ENCODE data around the gene VSIG4.

VSIG4 gene

DNA sequence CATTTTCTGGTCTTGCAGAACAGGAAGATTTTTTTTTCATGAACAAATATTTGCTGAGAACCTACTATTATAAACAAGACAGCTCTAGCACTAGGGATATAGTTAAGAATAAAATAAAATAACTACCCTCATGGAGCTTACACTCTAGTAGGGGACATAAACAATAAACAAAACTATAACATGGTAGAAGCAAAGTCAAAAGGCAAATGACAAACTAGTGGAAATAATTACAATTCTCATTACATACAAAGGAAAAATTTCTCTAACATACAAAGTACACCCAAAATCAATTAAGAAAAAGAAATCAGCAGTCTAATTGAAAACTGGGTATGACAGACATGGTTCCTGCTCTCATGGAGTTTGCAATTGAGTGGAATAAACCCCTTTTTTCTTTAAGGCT lies 32.0 kb downstream of the VSIG4 start:
- TF ChIP-seq RAD21 (IDR thresholded peaks at IDR 0.05; ENCODE audit: low read depth) (no peak), YY1 (IDR thresholded peaks at IDR 0.05; ENCODE audit: low read depth) (no peak), NFIC (IDR thresholded peaks at IDR 0.05) (no peak)

DNA sequence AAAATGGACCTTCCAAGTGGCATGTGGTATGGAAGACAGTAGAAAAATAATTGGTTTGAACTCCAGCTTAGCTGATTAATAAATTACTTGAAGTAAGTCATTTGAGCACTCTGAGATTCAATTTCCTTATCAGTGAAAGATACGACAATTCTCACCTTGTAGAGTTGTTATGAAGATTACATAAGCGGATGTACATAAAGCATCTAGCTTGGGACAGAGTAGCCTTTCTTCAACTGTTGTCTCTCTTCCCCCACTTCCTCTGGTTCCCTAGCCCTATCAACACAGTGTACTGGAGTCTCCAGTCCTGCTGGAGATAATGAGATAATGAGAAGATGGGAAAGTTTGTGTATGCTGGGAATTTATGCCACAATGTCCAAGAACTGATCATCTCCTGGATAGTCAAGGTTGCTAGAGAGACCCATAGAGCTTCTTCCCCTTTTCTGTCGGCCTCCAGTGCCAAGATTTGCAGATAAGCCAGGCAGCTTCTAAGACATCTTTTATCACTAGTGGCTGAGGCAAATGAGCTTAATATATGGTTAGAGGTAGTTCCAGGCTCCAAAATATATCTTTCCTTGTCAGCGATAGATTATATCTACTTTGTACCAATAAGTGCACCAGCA lies 33.9 kb downstream of the VSIG4 start:
- TF ChIP-seq YY1 (IDR thresholded peaks at IDR 0.05; ENCODE audit: low read depth) = no peak
- TF ChIP-seq MAX (IDR thresholded peaks at IDR 0.05) = no peak
- no peak for TF ChIP-seq RAD21 (IDR thresholded peaks at IDR 0.05; ENCODE audit: low read depth)
- TF ChIP-seq, protein P1, sequence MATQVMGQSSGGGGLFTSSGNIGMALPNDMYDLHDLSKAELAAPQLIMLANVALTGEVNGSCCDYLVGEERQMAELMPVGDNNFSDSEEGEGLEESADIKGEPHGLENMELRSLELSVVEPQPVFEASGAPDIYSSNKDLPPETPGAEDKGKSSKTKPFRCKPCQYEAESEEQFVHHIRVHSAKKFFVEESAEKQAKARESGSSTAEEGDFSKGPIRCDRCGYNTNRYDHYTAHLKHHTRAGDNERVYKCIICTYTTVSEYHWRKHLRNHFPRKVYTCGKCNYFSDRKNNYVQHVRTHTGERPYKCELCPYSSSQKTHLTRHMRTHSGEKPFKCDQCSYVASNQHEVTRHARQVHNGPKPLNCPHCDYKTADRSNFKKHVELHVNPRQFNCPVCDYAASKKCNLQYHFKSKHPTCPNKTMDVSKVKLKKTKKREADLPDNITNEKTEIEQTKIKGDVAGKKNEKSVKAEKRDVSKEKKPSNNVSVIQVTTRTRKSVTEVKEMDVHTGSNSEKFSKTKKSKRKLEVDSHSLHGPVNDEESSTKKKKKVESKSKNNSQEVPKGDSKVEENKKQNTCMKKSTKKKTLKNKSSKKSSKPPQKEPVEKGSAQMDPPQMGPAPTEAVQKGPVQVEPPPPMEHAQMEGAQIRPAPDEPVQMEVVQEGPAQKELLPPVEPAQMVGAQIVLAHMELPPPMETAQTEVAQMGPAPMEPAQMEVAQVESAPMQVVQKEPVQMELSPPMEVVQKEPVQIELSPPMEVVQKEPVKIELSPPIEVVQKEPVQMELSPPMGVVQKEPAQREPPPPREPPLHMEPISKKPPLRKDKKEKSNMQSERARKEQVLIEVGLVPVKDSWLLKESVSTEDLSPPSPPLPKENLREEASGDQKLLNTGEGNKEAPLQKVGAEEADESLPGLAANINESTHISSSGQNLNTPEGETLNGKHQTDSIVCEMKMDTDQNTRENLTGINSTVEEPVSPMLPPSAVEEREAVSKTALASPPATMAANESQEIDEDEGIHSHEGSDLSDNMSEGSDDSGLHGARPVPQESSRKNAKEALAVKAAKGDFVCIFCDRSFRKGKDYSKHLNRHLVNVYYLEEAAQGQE (IDR thresholded peaks at IDR 0.05; ENCODE audit: low read depth) = no peak
- TF ChIP-seq CREB1 (IDR thresholded peaks at IDR 0.05; ENCODE audit: low read depth) = no peak
- TF ChIP-seq CEBPB (IDR thresholded peaks at IDR 0.05) = no peak
- no peak for TF ChIP-seq EGR1 (IDR thresholded peaks at IDR 0.05)
- no peak for TF ChIP-seq TCF12 (IDR thresholded peaks at IDR 0.05; ENCODE audit: low read depth)
- no peak for TF ChIP-seq NFIC (IDR thresholded peaks at IDR 0.05)
- TF ChIP-seq USF1 (IDR thresholded peaks at IDR 0.05) = no peak

DNA sequence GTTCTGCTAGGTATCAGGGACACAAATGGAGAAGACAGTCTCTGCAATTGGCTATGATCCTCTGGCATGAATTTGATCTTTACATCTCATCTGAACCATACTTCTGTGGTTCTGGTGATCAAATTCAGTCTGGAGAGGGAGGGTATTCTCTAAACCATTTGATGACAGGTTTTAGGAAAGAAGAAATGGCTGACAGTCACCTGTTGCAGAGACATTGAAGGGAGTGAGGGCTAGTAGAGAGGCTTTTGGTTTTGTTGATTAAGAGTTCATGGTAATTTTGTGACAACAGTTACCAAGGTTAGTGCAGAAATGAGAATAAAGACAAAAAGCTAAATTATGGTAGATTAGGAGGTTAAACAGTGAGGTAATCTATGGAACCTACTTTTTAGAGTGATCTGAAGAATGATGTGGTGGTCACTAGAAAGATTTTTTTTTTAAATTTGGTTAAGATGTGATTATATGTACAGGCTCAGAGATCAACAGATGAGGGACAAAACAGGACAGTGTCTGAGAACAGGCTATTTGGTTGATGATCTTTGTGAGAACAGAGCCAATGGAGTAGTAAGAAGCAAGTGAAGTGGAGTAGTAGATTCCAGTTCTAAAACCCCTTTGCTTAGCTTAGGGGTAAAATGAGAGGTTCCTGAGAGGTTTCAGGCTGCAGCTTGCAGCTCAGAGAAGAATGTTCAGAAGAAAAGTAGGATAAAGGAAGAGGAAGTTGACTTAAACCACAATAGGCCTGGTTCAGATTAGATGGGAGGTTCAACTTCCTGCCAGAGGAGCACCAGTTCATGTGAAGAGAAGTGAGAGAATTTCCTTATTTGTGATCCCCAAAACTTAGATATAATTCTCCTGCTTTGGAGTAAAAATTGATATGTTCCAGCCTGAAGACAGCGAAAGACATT lies 34.7 kb downstream of the VSIG4 start:
- no peak for TF ChIP-seq CEBPB (IDR thresholded peaks at IDR 0.05)
- no peak for TF ChIP-seq ZBTB7A (IDR thresholded peaks at IDR 0.05; ENCODE audit: low read depth)
- no peak for TF ChIP-seq YY1 (IDR thresholded peaks at IDR 0.05; ENCODE audit: low read depth)
- TF ChIP-seq TAF1 (IDR thresholded peaks at IDR 0.05; ENCODE audit: low read depth) = no peak
- TF ChIP-seq RAD21 (IDR thresholded peaks at IDR 0.05; ENCODE audit: low read depth) = no peak
- TF ChIP-seq USF1 (IDR thresholded peaks at IDR 0.05) = no peak
- TF ChIP-seq EP300 (IDR thresholded peaks at IDR 0.05; ENCODE audit: borderline replicate concordance) = no peak
- no peak for TF ChIP-seq EGR1 (IDR thresholded peaks at IDR 0.05)
- no peak for TF ChIP-seq TEAD4 (IDR thresholded peaks at IDR 0.05)
- TF ChIP-seq, protein P1 (IDR thresholded peaks at IDR 0.05; ENCODE audit: low read depth) = no peak
- no peak for TF ChIP-seq NFIC (IDR thresholded peaks at IDR 0.05)
- TF ChIP-seq MAX (IDR thresholded peaks at IDR 0.05) = no peak
- TF ChIP-seq TCF12 (IDR thresholded peaks at IDR 0.05; ENCODE audit: low read depth) = no peak
- TF ChIP-seq FOXM1 (IDR thresholded peaks at IDR 0.05; ENCODE audit: borderline replicate concordance, low read depth) = no peak
- no peak for TF ChIP-seq CREB1 (IDR thresholded peaks at IDR 0.05; ENCODE audit: low read depth)

DNA sequence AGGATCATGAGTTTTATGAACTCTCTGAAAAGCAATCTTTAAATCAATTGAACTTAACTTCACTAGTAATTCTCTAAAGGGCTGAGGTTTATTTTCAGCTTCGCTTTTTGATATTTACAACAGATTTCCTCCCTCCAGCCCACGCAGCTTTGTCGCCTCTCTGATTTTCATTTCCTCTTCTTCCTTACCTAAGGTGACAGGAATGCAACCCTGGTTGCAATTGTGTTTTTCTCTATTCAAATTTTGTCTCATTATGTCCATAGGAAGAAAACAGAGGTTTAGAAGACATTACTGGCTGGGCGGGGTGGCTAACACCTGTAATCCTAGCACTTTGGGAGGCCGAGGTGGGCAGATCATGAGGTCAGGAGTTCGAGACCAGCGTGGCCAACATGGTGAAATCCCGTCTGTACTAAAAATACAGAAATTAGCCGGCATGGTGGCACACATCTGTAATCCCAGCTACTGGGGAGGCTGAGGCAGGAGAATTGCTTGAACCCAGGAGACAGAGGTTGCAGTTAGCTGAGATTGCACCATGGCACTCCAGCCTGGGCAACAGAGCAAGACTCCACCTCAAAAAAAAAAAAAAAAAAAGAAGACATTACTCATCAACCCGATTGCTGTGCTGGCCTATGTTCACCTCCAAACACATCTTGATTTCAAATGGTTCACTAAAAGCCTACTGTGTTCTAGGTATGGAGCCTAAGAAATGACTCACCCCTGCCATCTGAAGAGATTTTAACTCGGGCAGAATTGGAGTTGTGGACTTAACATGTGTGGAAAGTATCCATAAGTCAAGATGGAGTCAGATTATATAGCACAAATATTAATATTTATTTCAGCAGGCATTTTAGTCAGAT lies 36.8 kb downstream of the VSIG4 start:
- no peak for TF ChIP-seq FOXM1 (IDR thresholded peaks at IDR 0.05; ENCODE audit: borderline replicate concordance, low read depth)
- TF ChIP-seq, protein P1 (IDR thresholded peaks at IDR 0.05; ENCODE audit: low read depth) = no peak
- TF ChIP-seq EP300 (IDR thresholded peaks at IDR 0.05; ENCODE audit: borderline replicate concordance) = no peak
- TF ChIP-seq TEAD4 (IDR thresholded peaks at IDR 0.05) = no peak
- TF ChIP-seq CREB1 (IDR thresholded peaks at IDR 0.05; ENCODE audit: low read depth) = no peak
- TF ChIP-seq TAF1 (IDR thresholded peaks at IDR 0.05; ENCODE audit: low read depth) = no peak
- TF ChIP-seq TCF12 (IDR thresholded peaks at IDR 0.05; ENCODE audit: low read depth) = no peak
- TF ChIP-seq YY1 (IDR thresholded peaks at IDR 0.05; ENCODE audit: low read depth) = no peak
- TF ChIP-seq ZBTB7A (IDR thresholded peaks at IDR 0.05; ENCODE audit: low read depth) = no peak
- no peak for TF ChIP-seq USF1 (IDR thresholded peaks at IDR 0.05)

Data from Ishikawa (cell line).